ENCODE data around the gene LYRM4. TPM values are rescaled to one million over a fixed set of nuclear protein-coding genes. Genes with fewer than 3 reads are reported as not detected.

Gene LYRM4
- total RNA-seq, 1 donor: 25.5 TPM

DNA sequence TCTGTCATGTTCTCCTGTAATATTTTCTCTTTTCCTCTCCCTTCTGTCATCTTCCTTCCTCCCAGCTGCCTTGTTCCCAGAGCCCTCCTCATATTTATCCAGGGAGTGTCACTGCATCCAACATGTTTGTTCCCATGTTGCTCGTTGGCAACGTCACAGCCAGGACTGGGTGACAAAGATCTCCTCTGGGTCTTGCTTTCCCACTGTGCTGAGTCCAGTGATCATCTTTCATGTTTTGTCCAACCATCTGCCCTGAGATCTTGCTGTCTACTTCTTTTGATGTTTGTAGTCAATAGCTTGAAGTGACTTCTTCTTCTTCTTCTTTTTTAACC lies 27.2 kb upstream of the LYRM4 start:
- peaks cover 12% of the 10 kb centered on the region for H3K4me1 ChIP-seq (ENCODE audit: insufficient read depth, low read length)
- H3K27me3 ChIP-seq (ENCODE audit: insufficient read depth, low read length): no peaks in the 10 kb centered on the region
- no peaks in the 10 kb centered on the region for H3K9me3 ChIP-seq (ENCODE audit: low read depth, low read length)
- H3K4me3 ChIP-seq (ENCODE audit: low read length): no peak overlapping the region

DNA sequence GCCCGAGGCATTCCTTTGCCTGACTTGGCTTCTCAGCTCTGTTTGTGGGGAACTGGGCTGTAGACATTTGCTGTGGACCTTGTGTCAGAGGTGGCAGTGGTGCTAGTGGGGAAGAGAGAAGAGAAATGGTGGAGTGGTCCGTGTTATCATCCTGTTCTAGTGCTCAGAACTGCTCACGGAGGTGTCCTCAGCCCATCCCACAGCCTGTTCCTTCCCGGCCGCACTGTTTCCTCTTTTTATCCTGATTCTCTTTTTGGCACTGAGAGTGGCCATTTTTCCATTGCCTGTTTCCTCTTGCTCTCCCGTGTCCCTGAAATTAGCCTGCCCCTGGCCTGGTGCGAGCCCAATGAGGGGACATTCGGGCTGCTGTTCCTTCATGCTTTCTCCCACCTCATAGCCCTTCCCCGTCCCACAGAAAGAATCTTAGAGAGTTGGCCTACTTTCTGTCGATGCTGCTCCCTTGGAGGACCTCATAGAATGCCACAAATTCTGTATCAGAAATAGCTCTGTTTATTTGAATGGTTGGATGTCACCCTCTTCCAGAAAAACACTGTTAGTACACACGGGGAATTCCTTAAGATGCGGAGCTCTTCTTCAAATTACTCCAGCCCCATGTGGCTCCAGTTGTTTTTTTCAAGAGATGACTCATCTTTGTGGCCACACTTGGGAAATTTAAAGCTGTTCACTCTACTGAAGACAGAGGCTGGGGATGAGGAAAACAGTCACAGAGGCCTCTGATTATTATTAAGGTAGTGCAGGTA lies 26.6 kb upstream of the LYRM4 start:
- no peak overlapping the region for H3K4me3 ChIP-seq (ENCODE audit: low read length)
- H3K4me1 ChIP-seq (ENCODE audit: insufficient read depth, low read length): peaks cover 12% of the 10 kb centered on the region
- no peaks in the 10 kb centered on the region for H3K9me3 ChIP-seq (ENCODE audit: low read depth, low read length)
- no peaks in the 10 kb centered on the region for H3K27me3 ChIP-seq (ENCODE audit: insufficient read depth, low read length)

DNA sequence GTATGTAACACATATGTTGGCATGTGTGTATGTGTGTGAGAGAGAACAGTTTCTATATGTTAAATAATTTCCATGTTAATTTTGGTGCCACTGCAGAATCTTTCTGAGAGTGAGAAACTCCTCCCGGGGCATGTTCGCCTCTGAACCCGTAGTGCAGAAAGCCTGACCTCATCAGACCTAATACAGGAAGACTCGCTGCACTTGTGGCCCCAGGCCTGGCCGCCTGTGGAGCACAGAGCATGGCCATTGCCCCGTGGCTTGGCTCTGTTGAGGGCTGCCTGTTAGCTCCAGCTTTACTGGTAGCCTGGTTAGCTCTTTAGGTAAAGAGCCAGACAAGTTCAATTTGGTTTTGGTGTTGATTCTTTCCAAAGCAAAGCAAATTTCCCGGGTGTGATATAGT lies 26.0 kb upstream of the LYRM4 start:
- peaks cover 12% of the 10 kb centered on the region for H3K4me1 ChIP-seq (ENCODE audit: insufficient read depth, low read length)
- no peak overlapping the region for H3K4me3 ChIP-seq (ENCODE audit: low read length)
- H3K9me3 ChIP-seq (ENCODE audit: low read depth, low read length): no peaks in the 10 kb centered on the region
- no peaks in the 10 kb centered on the region for H3K27me3 ChIP-seq (ENCODE audit: insufficient read depth, low read length)

DNA sequence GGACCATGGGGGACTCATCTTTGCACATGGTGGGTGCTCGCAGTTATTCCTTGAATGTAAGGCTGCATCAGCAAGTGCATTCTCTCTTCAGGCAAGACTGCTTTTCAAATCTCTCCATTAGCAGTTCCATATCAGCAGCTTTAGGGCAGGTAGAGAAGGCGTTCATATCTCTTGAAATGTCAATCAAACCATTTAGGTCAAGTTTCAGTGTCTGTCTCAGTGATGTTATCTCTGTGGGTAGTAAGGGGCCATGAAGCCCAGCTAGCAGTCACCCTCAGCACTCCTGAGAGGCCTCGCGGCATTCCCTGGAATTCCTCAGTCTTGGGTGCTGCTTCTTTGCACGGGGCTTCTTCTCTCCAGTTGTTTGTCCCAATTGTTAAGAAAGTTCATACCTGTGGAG lies 24.8 kb upstream of the LYRM4 start:
- H3K4me3 ChIP-seq (ENCODE audit: low read length): no peak overlapping the region
- H3K9me3 ChIP-seq (ENCODE audit: low read depth, low read length): no peaks in the 10 kb centered on the region
- no peaks in the 10 kb centered on the region for H3K27me3 ChIP-seq (ENCODE audit: insufficient read depth, low read length)
- H3K4me1 ChIP-seq (ENCODE audit: insufficient read depth, low read length): peaks cover 12% of the 10 kb centered on the region

DNA sequence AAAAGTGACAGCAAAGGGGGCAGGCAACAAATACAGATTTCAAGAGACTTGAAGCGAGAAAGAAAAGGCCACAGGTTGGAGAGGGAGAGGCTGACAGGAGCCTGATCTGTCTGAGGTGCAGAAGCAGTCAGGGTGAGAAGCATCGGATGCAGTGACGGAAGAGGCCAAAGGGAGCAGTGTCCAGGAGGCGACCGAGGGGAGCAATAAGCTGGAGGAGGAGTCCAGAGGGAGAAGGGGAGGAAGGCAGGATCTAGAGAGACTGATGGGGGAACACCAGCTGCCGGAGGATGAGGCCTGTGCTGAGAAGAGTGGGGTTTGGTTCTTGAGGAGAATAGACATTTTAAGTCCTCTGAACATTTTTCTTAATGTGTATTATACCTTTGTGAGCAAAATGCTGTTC lies 24.3 kb upstream of the LYRM4 start:
- no peaks in the 10 kb centered on the region for H3K27me3 ChIP-seq (ENCODE audit: insufficient read depth, low read length)

DNA sequence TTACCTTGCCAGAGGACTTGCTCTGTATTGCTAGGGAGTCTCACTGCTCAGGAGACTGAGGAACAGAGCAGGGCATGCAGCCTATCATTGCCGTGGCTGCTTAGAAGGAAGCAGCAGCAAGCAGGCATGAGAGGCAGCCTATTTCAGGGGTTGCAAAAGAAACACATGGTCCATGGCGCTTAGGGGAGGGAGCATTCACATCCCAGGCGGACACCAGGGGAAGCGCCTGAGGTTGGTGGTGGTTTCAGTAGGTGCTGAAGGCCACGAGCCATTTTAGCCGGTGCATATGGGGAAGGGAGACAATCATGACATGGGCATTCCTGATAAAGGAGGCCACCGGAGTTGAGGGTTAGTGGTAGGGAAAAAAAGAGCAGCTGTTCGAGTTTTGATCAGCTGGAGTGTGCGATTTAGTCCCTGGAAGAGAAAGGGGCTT lies 21.5 kb upstream of the LYRM4 start:
- Histone ChIP-seq H3K9me3 (ENCODE audit: low read depth, low read length) (no peaks in the 10 kb centered on the region), H3K4me3 (ENCODE audit: low read length) (no peak overlapping the region), H3K4me1 (ENCODE audit: insufficient read depth, low read length) (peaks cover 13% of the 10 kb centered on the region), H3K27me3 (ENCODE audit: insufficient read depth, low read length) (no peaks in the 10 kb centered on the region)

More for the DNA sequence above, 24.3 kb upstream of the LYRM4 start:
- Histone ChIP-seq H3K9me3 (ENCODE audit: low read depth, low read length) (no peaks in the 10 kb centered on the region), H3K4me3 (ENCODE audit: low read length) (no peak overlapping the region), H3K4me1 (ENCODE audit: insufficient read depth, low read length) (peaks cover 12% of the 10 kb centered on the region)

DNA sequence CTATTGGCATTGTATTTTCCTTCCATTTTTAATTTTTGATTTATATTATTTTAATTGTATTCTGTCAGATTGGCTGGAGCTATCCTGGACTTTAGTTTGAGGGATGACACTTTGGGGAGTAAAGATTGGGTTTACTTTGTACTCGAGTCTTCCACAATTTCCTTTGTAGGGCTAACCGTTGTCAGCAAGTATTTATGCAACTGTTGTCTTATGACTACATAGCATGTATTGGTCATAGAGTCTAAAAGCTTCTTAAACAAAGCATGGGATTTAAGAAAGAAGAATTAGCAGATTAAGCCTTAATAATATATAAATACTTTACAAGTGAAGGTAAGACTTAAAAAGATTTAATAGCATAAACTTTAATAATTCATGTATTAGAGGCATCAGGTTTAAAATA lies 20.2 kb upstream of the LYRM4 start:
- H3K9me3 ChIP-seq (ENCODE audit: low read depth, low read length): no peaks in the 10 kb centered on the region
- peaks cover 7% of the 10 kb centered on the region for H3K4me1 ChIP-seq (ENCODE audit: insufficient read depth, low read length)
- H3K4me3 ChIP-seq (ENCODE audit: low read length): no peak overlapping the region
- H3K27me3 ChIP-seq (ENCODE audit: insufficient read depth, low read length): no peaks in the 10 kb centered on the region

DNA sequence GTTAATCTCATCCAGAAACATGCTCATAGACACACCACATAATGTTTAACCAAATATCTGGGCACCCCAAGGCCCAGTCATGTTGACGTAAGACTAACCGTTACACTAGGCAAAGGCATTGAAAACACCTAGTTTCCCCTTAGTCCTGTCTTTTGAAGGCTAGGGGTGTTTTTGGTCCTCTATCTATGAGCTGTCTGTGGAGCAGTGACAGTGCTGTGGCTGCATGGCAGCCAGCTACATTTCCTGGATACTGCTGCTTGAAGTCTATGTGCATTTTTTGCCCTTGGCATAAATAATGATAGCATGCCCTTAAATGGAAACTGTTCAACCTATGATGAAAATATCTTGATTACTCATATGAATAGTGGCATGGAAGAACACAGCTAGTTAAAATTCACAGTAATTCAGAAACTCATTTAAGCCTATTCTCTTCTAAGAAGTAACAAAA lies 19.2 kb upstream of the LYRM4 start:
- peaks cover 7% of the 10 kb centered on the region for H3K4me1 ChIP-seq (ENCODE audit: insufficient read depth, low read length)

DNA sequence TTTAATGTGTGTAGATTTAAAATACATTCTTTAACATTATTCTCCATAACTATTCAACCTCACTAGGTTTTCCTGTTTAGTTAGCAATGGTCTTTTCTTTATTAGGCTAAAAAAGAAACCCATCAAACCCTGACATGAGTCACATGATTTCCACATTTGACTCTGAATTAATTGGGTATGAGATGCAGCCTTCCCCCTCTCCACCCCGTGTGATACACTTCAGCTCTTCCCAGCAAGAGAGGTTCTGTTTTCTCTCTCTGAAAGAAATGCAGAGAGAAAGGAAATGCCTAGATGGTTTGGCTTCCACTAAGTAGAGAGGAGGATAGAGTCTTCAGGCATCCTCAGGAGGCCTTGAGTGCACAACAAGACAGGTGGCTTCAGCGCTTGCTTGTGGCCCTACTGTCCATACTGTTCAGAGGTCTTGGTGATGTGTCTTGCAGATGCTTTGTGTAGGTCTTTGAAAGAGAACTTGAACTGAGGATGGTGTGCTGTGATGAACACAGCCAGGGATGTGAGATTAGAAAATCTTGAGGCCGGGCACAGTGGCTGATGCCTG lies 17.9 kb upstream of the LYRM4 start:
- no peaks in the 10 kb centered on the region for H3K27me3 ChIP-seq (ENCODE audit: insufficient read depth, low read length)
- no peaks in the 10 kb centered on the region for H3K9me3 ChIP-seq (ENCODE audit: low read depth, low read length)
- peaks cover 7% of the 10 kb centered on the region for H3K4me1 ChIP-seq (ENCODE audit: insufficient read depth, low read length)
- no peak overlapping the region for H3K4me3 ChIP-seq (ENCODE audit: low read length)

More for the DNA sequence above, 19.2 kb upstream of the LYRM4 start:
- Histone ChIP-seq H3K4me3 (ENCODE audit: low read length) (no peak overlapping the region), H3K9me3 (ENCODE audit: low read depth, low read length) (no peaks in the 10 kb centered on the region), H3K27me3 (ENCODE audit: insufficient read depth, low read length) (no peaks in the 10 kb centered on the region)

DNA sequence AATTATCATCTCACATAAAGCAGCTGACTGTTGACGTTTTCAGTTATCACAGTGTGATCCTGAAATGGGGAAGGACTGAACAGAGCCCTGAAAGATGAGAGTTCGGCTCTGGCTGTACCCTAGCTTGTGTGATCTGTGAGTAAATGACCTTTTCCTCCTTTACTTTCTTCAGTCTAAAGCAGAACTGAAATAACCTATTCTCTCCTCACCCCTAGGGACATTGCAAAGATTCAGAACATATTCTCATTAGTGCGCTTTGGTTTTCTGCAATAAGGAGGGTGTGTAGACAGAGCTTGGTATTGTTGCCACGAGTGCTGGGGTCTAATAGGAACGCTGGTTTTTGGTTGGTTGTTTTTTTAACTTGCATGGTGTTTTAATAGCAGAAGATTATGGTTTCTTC lies 17.3 kb upstream of the LYRM4 start:
- H3K27me3 ChIP-seq (ENCODE audit: insufficient read depth, low read length): no peaks in the 10 kb centered on the region
- peaks cover 7% of the 10 kb centered on the region for H3K4me1 ChIP-seq (ENCODE audit: insufficient read depth, low read length)
- H3K4me3 ChIP-seq (ENCODE audit: low read length): no peak overlapping the region
- H3K9me3 ChIP-seq (ENCODE audit: low read depth, low read length): no peaks in the 10 kb centered on the region

DNA sequence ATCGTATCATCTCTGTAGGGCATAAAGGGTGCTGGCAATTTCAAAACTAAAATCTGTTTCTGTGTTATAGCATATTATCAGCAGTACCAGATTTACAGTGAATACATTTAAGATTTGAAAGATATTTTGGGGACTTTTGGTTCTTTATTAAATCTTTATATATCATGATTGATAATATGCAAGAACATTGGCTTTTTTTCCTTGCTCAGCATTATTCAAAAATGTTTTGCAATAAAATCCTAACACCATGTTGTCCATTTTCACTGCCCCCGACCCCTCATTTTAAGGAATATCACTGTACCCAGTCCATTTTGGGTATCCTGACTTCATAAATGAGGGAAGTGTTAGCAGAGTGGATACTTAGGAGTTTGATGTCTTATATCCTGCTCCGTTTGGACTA lies 16.8 kb upstream of the LYRM4 start:
- Histone ChIP-seq H3K4me3 (ENCODE audit: low read length) (no peak overlapping the region), H3K9me3 (ENCODE audit: low read depth, low read length) (no peaks in the 10 kb centered on the region), H3K27me3 (ENCODE audit: insufficient read depth, low read length) (no peaks in the 10 kb centered on the region), H3K4me1 (ENCODE audit: insufficient read depth, low read length) (peaks cover 7% of the 10 kb centered on the region)

DNA sequence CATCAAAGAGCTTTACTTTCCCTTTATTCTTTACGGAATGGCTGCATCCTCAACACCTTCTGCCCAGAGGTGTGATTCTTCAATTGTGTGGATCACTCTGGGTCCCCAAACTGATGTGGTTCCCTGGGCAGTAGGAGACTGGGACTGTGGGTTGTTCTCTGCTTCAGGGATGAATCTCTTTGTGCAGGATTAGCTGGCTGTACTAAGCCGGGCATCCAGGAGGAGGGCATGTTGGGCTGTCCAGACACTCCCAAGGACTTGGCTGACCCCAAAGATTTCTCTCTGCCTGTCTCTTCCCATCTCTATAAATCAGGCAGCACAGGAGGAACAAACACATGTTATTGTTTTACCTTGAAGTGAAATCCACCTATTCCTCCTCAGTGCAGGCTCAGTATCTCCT lies 15.8 kb upstream of the LYRM4 start:
- H3K27me3 ChIP-seq (ENCODE audit: insufficient read depth, low read length): no peaks in the 10 kb centered on the region
- H3K4me1 ChIP-seq (ENCODE audit: insufficient read depth, low read length): peaks cover 7% of the 10 kb centered on the region
- H3K9me3 ChIP-seq (ENCODE audit: low read depth, low read length): no peaks in the 10 kb centered on the region
- H3K4me3 ChIP-seq (ENCODE audit: low read length): no peak overlapping the region

DNA sequence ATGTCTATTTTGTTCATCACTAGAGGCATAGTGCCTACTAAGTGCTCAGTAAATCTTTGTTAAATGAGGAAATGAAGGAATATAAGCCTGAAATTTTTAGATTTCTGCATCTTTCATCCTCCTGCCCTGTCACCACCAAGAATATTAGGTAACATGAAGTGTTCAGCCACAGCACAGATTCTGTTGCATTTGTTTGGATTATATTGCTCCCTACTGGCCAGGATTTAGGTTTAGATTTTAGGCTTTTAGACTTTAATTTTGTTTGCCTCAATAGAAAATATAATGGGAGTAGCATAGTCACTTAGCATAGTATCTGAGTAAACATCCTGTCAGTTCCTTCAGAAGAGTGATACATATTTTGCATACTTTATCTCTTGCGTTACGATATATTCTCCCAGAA lies 14.7 kb upstream of the LYRM4 start:
- Histone ChIP-seq H3K4me3 (ENCODE audit: low read length) (no peak overlapping the region), H3K27me3 (ENCODE audit: insufficient read depth, low read length) (no peaks in the 10 kb centered on the region), H3K9me3 (ENCODE audit: low read depth, low read length) (no peaks in the 10 kb centered on the region)

DNA sequence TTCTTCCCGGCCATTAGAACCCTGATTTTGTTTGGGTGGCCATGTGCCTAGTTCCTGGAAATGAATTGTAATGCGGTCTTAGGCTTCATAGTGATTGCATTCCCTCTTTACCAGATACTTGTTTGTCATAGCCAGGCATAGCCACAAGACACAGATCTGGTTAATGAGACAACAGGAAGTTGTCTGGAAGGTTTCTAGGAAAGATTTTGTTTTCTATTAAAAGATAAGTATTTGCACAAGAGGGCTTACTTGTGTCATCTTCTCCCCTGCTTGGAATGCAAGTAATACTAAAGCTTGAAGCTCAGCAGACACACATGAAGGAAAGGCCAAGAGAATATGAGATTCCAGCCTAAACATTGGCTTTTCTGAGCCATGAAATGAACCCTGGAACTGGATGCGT lies 13.5 kb upstream of the LYRM4 start:
- no peaks in the 10 kb centered on the region for H3K9me3 ChIP-seq (ENCODE audit: low read depth, low read length)
- H3K4me3 ChIP-seq (ENCODE audit: low read length): no peak overlapping the region
- peaks cover 4% of the 10 kb centered on the region for H3K4me1 ChIP-seq (ENCODE audit: insufficient read depth, low read length)
- H3K27me3 ChIP-seq (ENCODE audit: insufficient read depth, low read length): no peaks in the 10 kb centered on the region

More for the DNA sequence above, 14.7 kb upstream of the LYRM4 start:
- peaks cover 7% of the 10 kb centered on the region for H3K4me1 ChIP-seq (ENCODE audit: insufficient read depth, low read length)

DNA sequence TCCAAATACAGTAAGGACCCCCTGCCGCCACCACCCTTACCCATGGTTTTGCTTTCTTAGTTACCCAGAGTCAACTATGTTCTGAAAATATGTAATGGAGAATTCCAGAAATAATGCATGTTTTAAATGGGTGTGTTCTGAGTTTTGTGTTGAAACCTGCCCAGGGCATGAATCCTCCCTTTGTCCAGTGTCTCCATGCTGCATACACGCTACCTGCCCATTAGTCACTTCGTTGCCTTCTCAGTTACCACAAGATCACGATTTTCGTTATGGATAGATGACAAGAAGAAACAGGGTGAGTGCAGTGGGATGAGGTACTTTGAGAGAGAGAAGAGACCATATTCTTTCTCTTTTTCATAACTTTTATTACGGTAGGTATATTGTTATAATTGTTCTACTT lies 11.2 kb upstream of the LYRM4 start:
- H3K27me3 ChIP-seq (ENCODE audit: insufficient read depth, low read length): no peaks in the 10 kb centered on the region
- H3K4me3 ChIP-seq (ENCODE audit: low read length): no peak overlapping the region
- H3K9me3 ChIP-seq (ENCODE audit: low read depth, low read length): no peaks in the 10 kb centered on the region
- H3K4me1 ChIP-seq (ENCODE audit: insufficient read depth, low read length): no peaks in the 10 kb centered on the region

DNA sequence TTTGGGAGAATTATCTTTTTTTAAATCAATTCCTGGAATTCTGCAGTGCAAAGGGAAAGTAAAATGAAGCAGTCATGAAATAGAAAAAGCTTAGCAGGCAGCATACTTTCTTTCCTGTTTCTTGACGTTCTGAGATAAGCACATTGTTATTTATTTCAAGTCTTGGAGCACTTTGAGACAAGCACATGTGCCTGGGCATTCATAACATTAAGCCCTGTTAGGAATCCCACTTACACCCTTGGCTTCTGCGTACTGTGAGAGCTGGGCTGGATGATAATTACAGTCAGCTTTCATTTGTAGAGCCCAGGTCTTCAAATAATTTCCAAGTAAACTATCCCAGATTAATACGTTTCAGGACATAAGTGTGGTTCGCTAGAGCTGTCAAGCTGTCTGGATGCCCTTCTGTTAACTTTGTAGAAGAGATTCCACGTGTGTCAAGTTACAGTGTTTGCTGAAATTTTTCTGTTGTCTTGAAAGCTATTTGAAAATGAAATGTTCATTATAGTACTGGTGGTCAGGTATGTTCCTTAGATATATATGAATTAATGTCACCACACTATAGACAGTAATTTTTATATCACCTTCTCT lies 9.4 kb upstream of the LYRM4 start:
- H3K27me3 ChIP-seq (ENCODE audit: insufficient read depth, low read length): no peaks in the 10 kb centered on the region
- H3K4me3 ChIP-seq (ENCODE audit: low read length): no peak overlapping the region
- no peaks in the 10 kb centered on the region for H3K9me3 ChIP-seq (ENCODE audit: low read depth, low read length)
- no peaks in the 10 kb centered on the region for H3K4me1 ChIP-seq (ENCODE audit: insufficient read depth, low read length)
